CD4-positive, CD25-positive, alpha-beta regulatory T cell (primary cell): ENCODE results near the gene SERP1. TPM values are rescaled to one million over a fixed set of nuclear protein-coding genes. Genes with fewer than 3 reads are reported as not detected.
"Not testable (repeated sequence)": the region's sequence is repeated elsewhere in the genome, so short reads cannot be mapped to it uniquely, and the experiment has no call there.

Source experiments
- ATAC-seq, 2 donors: fragments of 150-1000 bp; cut with Tn5 transposase; one replicate each; pipeline ENCODE4 v1.10.0; 2021; ENCODE audit warnings: low read depth in 2 of 2, moderate number of reproducible peaks in 2 of 2, moderate library complexity in 1 of 2
- DNase-seq, 3 donors: peaks; one replicate each; pipeline versions ENCODE4 v3.0.0 to v3.0.0-alpha.2; 2012 to 2022; ENCODE audit warnings: mixed read lengths in 1 of 3
- H3K27ac ChIP-seq: one replicate; pipeline ENCODE4 v1.7.0; 2013; ENCODE audit warnings: mild to moderate bottlenecking, low read length; ENCODE audit not compliant: insufficient read depth, poor library complexity, severe bottlenecking
- H3K27me3 ChIP-seq: one replicate; pipeline ENCODE4 v1.7.0; 2013; ENCODE audit warnings: low read length; ENCODE audit not compliant: control insufficient read depth, insufficient read depth
- H3K36me3 ChIP-seq: one replicate; pipeline ENCODE4 v1.7.0; 2013; ENCODE audit warnings: mild to moderate bottlenecking, low read length, moderate library complexity; ENCODE audit not compliant: control insufficient read depth, insufficient read depth
- H3K4me1 ChIP-seq: 2 replicates; pipeline ENCODE4 v1.7.0; 2013; ENCODE audit warnings: mild to moderate bottlenecking, low read length; ENCODE audit not compliant: insufficient read depth, control insufficient read depth, poor library complexity, severe bottlenecking
- H3K4me3 ChIP-seq: one replicate; pipeline ENCODE4 v1.7.0; 2013; ENCODE audit warnings: low read depth, mild to moderate bottlenecking, low read length, moderate library complexity
- H3K9me3 ChIP-seq, 2 experiments: 1 replicate in 1 of 2; 2 replicates in 1 of 2; pipeline ENCODE4 v1.7.0; 2013; ENCODE audit warnings: low read length in 2 of 2, mild to moderate bottlenecking in 1 of 2, moderate library complexity in 1 of 2; ENCODE audit not compliant: control insufficient read depth in 2 of 2
- H3K27ac Mint-ChIP-seq, 3 donors: one replicate each; pipeline ENCODE4 v1.8.0; 2020 to 2022; ENCODE audit warnings: mild to moderate bottlenecking in 3 of 3, mixed read lengths in 3 of 3, moderate library complexity in 2 of 3
- H3K27me3 Mint-ChIP-seq: one replicate; pipeline ENCODE4 v1.8.0; 2022; ENCODE audit warnings: mild to moderate bottlenecking, mixed read lengths
- H3K36me3 Mint-ChIP-seq: one replicate; pipeline ENCODE4 v1.8.0; 2020; ENCODE audit warnings: mixed read lengths
- H3K4me1 Mint-ChIP-seq, 4 donors: one replicate each; pipeline ENCODE4 v1.8.0; 2020 to 2022; ENCODE audit warnings: mixed read lengths in 4 of 4, mild to moderate bottlenecking in 1 of 4
- H3K4me3 Mint-ChIP-seq, 4 donors: one replicate each; pipeline ENCODE4 v1.8.0; 2020 to 2022; ENCODE audit warnings: mild to moderate bottlenecking in 4 of 4, mixed read lengths in 4 of 4, moderate library complexity in 3 of 4
- H3K9me3 Mint-ChIP-seq, 7 donors: one replicate each; pipeline ENCODE4 v1.8.0; 2020 to 2022; ENCODE audit warnings: mixed read lengths in 7 of 7, mild to moderate bottlenecking in 3 of 7, moderate library complexity in 2 of 7
- polyA plus RNA-seq, 4 donors: library from polyadenylated mRNA; unstranded; fragments of 300-500 nt; fragmentation: Illumina TruSeq; gene quantifications; one replicate each; pipeline ENCODE4 v1.2.3, GENCODE V29; 2021
- total RNA-seq: library from RNA; stranded (reverse); gene quantifications from one replicate; pipeline ENCODE4 v1.2.3, GENCODE V29; 2022

SERP1 gene
- total and polyA plus RNA-seq, 5 donors from 2014 or later, result 104 to 160 (median 133) TPM

- peaks cover 21% of the 10 kb centered on the region for H3K27me3 Mint-ChIP-seq
- H3K4me3 Mint-ChIP-seq, result no peak overlapping the region
- peaks cover 2 to 9% (median 5%) of the 10 kb centered on the region in 7 donors for H3K9me3 Mint-ChIP-seq
- H3K4me3 ChIP-seq, result no peak overlapping the region
- no peak overlapping the region for H3K27ac ChIP-seq
- no peak for ATAC-seq
- peaks cover 0 to 7% of the 10 kb centered on the region in 2 experiments for H3K9me3 ChIP-seq
- H3K4me1 ChIP-seq, result no peaks in the 10 kb centered on the region
- DNase-seq, result no peak
- H3K36me3 Mint-ChIP-seq, result peaks cover 4% of the 10 kb centered on the region
- peaks cover 9% of the 10 kb centered on the region for H3K27me3 ChIP-seq
- no peaks in the 10 kb centered on the region for H3K36me3 ChIP-seq
- H3K4me1 Mint-ChIP-seq, result no peaks in the 10 kb centered on the region
- no peak overlapping the region for H3K27ac Mint-ChIP-seq
These were observed 42.7 kb downstream of the SERP1 start for GRCh38 chr3:150503402-150504099.

GRCh38 chr3:150500960-150501359, 45.3 kb downstream of the SERP1 start:
- H3K27me3 ChIP-seq, H3K36me3 Mint-ChIP-seq, H3K36me3 ChIP-seq, H3K4me3 ChIP-seq, H3K4me3 Mint-ChIP-seq, H3K9me3 ChIP-seq, H3K4me1 Mint-ChIP-seq, H3K27ac Mint-ChIP-seq, H3K27ac ChIP-seq, ATAC-seq, DNase-seq, H3K4me1 ChIP-seq, H3K9me3 Mint-ChIP-seq: not testable (repeated sequence)
- peaks cover 16% of the 10 kb centered on the region for H3K27me3 Mint-ChIP-seq

- H3K27ac Mint-ChIP-seq, result peak overlapping the region in 1 of 3 donors; percentile 11
- H3K27me3 Mint-ChIP-seq, result peaks cover 23% of the 10 kb centered on the region
- H3K27me3 ChIP-seq, result no peaks in the 10 kb centered on the region
- no peaks in the 10 kb centered on the region for H3K36me3 Mint-ChIP-seq
- peaks cover 0 to 9% (median 0%) of the 10 kb centered on the region in 4 donors for H3K4me1 Mint-ChIP-seq
- ATAC-seq, result no peak
- H3K9me3 ChIP-seq, result peaks cover 0 to 7% of the 10 kb centered on the region in 2 experiments
- H3K36me3 ChIP-seq, result no peaks in the 10 kb centered on the region
- no peaks in the 10 kb centered on the region for H3K4me1 ChIP-seq
- no peak overlapping the region for H3K4me3 Mint-ChIP-seq
- H3K27ac ChIP-seq, result no peak overlapping the region
- peaks cover 0 to 9% (median 5%) of the 10 kb centered on the region in 7 donors for H3K9me3 Mint-ChIP-seq
- no peak for DNase-seq
- H3K4me3 ChIP-seq, result no peak overlapping the region
These were observed 48.3 kb downstream of the SERP1 start for GRCh38 chr3:150497956-150498355.

- no peaks in the 10 kb centered on the region for H3K36me3 ChIP-seq
- no peaks in the 10 kb centered on the region for H3K27me3 ChIP-seq
- H3K36me3 Mint-ChIP-seq, result no peaks in the 10 kb centered on the region
- ATAC-seq (peak in 1 of 2 donors; percentile 40), DNase-seq (peak in 2 of 3 donors; percentile 51 to 61)
- H3K4me1 Mint-ChIP-seq, result peaks cover 0 to 9% (median 0%) of the 10 kb centered on the region in 4 donors
- no peak overlapping the region for H3K4me3 Mint-ChIP-seq
- H3K27ac Mint-ChIP-seq, result no peak overlapping the region
- H3K9me3 Mint-ChIP-seq, result peaks cover 0 to 7% (median 0%) of the 10 kb centered on the region in 7 donors
- peaks cover 0 to under 1% of the 10 kb centered on the region in 2 experiments for H3K9me3 ChIP-seq
- H3K27ac ChIP-seq, result no peak overlapping the region
- no peak overlapping the region for H3K4me3 ChIP-seq
- peaks cover 14% of the 10 kb centered on the region for H3K27me3 Mint-ChIP-seq
- H3K4me1 ChIP-seq, result no peaks in the 10 kb centered on the region
These were observed 50.6 kb downstream of the SERP1 start for GRCh38 chr3:150495563-150496168.

- Histone ChIP-seq H3K36me3 (no peaks in the 10 kb centered on the region), H3K4me3 (no peak overlapping the region), H3K27me3 (no peaks in the 10 kb centered on the region), H3K4me1 (no peaks in the 10 kb centered on the region), H3K27ac (no peak overlapping the region), H3K9me3 (no peaks in the 10 kb centered on the region)
- no peak overlapping the region for H3K4me3 Mint-ChIP-seq
- no peak overlapping the region for H3K27ac Mint-ChIP-seq
- H3K27me3 Mint-ChIP-seq, result peaks cover 14% of the 10 kb centered on the region
- no peaks in the 10 kb centered on the region for H3K36me3 Mint-ChIP-seq
- DNase-seq, result no peak
- H3K4me1 Mint-ChIP-seq, result peaks cover 0 to 9% (median 0%) of the 10 kb centered on the region in 4 donors
- no peak for ATAC-seq
- peaks cover 0 to 7% (median 0%) of the 10 kb centered on the region in 7 donors for H3K9me3 Mint-ChIP-seq
These were observed 51.1 kb downstream of the SERP1 start for GRCh38 chr3:150495149-150495548.

GRCh38 chr3:150494411-150494977, 51.8 kb downstream of the SERP1 start:
- no peak overlapping the region for H3K4me3 Mint-ChIP-seq
- peaks cover 0 to 7% (median 0%) of the 10 kb centered on the region in 7 donors for H3K9me3 Mint-ChIP-seq
- no peaks in the 10 kb centered on the region for H3K36me3 ChIP-seq
- peaks cover 0 to 9% (median 0%) of the 10 kb centered on the region in 4 donors for H3K4me1 Mint-ChIP-seq
- H3K27me3 ChIP-seq, result no peaks in the 10 kb centered on the region
- H3K9me3 ChIP-seq, result no peaks in the 10 kb centered on the region
- no peak overlapping the region for H3K4me3 ChIP-seq
- peaks cover 14% of the 10 kb centered on the region for H3K27me3 Mint-ChIP-seq
- no peak overlapping the region for H3K27ac Mint-ChIP-seq
- no peaks in the 10 kb centered on the region for H3K4me1 ChIP-seq
- DNase-seq (no peak), ATAC-seq (no peak)
- no peaks in the 10 kb centered on the region for H3K36me3 Mint-ChIP-seq
- H3K27ac ChIP-seq, result no peak overlapping the region
